ENCODE data around the gene ANXA2R.
"Not testable (repeated sequence)": the region's sequence is repeated elsewhere in the genome, so short reads cannot be mapped to it uniquely, and the experiment has no call there.

The ANXA2R gene

DNA sequence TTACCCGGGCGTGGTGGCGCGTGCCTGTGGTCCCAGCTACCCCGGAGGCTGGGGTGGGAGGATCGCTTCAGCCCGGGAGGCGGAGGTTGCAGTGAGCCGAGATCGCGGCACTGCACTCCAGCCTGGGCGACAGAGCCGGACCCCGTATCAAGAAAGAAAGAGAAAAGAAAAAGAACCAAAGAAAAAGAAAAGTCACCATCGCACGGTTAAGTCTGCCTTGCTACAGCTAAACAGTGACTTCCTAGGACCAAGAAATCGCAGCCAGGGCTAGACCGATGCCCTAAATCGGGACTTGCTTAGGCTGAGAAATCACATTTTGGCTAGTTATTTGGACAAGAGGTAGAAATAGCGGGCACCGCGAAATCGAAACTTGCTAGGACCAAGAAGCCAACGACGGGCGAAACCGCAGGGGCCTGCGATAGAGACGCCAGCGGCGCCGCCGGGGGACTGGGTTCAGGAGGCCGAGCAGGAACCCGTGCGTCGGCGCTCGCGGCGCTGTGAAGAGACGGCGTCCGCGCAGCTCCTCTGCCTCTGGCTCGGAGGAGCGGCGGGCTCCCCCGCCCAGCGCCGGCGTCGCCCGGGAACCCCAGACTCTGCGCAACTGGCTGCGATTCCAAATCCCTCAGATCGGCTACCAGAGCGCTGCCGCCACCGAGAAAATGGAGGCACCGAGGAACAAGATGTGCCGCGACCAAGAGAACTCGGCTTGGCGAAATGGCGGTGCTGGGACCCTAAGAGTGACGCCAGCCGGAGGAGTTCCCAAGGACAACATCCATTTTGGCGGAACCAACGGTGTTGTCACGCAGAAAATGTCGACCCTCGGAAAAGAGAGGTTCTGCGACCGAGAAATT lies 26.1 kb upstream of the ANXA2R start:
- in situ Hi-C loops (cut with HindIII; ENCODE audit: low sequenced_read_pairs): no loop called here
- TF ChIP-seq, protein P1, sequence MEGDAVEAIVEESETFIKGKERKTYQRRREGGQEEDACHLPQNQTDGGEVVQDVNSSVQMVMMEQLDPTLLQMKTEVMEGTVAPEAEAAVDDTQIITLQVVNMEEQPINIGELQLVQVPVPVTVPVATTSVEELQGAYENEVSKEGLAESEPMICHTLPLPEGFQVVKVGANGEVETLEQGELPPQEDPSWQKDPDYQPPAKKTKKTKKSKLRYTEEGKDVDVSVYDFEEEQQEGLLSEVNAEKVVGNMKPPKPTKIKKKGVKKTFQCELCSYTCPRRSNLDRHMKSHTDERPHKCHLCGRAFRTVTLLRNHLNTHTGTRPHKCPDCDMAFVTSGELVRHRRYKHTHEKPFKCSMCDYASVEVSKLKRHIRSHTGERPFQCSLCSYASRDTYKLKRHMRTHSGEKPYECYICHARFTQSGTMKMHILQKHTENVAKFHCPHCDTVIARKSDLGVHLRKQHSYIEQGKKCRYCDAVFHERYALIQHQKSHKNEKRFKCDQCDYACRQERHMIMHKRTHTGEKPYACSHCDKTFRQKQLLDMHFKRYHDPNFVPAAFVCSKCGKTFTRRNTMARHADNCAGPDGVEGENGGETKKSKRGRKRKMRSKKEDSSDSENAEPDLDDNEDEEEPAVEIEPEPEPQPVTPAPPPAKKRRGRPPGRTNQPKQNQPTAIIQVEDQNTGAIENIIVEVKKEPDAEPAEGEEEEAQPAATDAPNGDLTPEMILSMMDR (IDR thresholded peaks at IDR 0.05; ENCODE audit: low read depth, low read length): no peak
- peak; percentile 77 for DNase-seq (ENCODE audit: low read depth, low spot score)
- peak overlapping the region; percentile 86 for H3K4me3 ChIP-seq (ENCODE audit: low read depth, low read length)

DNA sequence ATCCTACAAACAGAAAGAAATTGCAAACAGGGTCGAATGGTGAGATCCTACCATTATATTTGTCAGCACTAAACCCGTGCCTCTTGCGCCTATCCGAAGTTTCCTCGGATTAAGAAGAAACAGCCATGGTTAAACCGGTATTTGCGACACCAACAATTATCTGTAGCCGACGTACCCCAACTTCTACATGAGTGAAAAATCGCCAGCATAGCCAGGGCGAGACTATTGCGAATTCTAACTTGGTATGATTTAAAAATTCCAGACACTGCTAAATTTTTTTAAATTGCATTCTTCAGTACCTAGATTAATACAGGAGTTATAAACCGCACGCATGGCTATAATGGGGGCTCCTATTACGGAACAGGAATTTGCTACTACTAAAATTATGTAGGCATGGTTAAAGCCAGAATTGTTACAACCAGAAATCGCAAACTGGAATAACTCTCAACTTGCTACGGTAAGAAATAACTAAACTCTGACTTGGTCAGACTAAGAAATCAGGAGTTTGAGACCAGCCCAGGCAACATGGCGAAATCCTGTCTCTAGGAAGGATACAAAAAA lies 25.3 kb upstream of the ANXA2R start:
- in situ Hi-C loops (cut with HindIII; ENCODE audit: low sequenced_read_pairs): no loop called here
- TF ChIP-seq, protein P1 (IDR thresholded peaks at IDR 0.05; ENCODE audit: low read depth, low read length): no peak
- H3K4me3 ChIP-seq (ENCODE audit: low read depth, low read length): peak overlapping the region; percentile 86
- DNase-seq (ENCODE audit: low read depth, low spot score): peak; percentile 69

DNA sequence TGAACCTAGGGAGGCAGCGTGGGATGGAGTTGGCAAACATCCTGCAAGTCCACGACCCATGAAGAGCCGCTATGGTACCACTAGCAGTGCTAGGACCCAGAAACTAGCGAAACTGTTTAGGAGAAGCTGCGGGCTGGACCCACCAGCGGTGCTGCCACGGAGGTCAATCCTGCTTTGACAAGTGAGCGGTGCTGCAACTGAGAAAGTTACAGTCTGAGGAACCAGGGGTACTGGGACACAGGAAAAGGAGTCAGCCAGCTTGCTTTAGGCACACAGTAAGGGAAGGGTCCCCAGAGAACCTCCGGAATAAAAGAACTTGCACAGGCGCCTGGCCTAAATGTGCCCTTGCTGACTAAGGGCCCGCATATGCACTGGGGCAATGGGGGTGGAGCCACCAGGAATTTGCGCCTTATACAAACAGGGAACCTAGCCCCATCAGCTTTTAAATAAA lies 23.6 kb upstream of the ANXA2R start:
- peak; percentile 60 for DNase-seq (ENCODE audit: low read depth, low spot score)
- in situ Hi-C loops (cut with HindIII; ENCODE audit: low sequenced_read_pairs): no loop called here
- peak overlapping the region; percentile 1 for H3K4me3 ChIP-seq (ENCODE audit: low read depth, low read length)
- TF ChIP-seq, protein P1 (IDR thresholded peaks at IDR 0.05; ENCODE audit: low read depth, low read length): no peak

DNA sequence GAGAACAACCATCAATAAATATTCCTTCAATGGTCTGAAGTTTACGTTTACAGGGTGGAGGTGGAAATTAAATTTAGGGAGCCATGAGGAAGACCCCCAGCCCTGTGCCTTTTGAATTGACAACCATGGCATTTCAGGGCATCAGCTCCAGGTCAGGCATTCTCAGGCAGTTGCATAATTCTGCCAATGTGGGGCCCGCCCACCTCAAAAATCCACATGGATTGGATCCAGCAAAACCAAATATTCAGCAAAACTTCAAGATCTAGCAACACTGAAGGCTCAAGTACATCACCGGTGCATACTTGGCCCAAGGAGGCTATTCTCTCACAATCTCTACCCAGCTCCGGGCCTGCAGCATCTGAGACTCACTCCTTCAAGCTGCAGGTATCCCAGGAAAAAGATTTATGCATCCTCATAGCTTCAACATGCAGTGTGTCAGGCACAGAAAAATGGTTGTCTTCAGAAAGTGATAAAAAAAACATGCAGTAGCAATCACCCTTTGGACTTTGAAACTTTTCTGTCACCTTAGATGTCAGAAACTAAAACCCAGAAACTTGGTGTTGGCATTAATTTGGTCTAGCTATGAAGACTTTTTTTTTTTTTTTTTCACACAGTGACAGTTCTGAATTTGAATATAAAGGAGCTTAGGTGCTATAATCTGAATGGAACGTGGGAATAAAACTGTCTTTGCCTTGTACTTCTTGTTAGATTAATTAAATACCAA lies 21.4 kb upstream of the ANXA2R start:
- in situ Hi-C loops (cut with HindIII; ENCODE audit: low sequenced_read_pairs): no loop called here
- no peak overlapping the region for H3K4me3 ChIP-seq (ENCODE audit: low read depth, low read length)
- DNase-seq (ENCODE audit: low read depth, low spot score): peak; percentile 52
- TF ChIP-seq, protein P1 (IDR thresholded peaks at IDR 0.05; ENCODE audit: low read depth, low read length): no peak

DNA sequence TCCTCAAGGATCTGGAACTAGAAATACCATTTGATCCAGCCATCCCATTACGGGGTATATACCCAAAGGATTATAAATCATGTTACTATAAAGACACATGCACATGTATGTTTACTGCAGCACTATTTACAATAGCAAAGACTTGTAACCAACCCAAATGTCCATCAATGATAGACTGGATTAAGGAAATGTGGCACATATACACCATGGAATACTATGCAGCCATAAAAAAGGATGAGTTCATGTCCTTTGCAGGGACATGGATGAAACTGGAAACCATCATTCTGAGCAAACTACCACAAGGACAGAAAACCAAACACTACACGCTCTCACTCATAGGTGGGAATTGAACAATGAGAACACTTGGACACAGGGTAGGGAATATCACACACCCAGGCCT lies 19.9 kb upstream of the ANXA2R start:
- DNase-seq (ENCODE audit: low read depth, low spot score); in situ Hi-C loops (cut with HindIII; ENCODE audit: low sequenced_read_pairs); H3K4me3 ChIP-seq (ENCODE audit: low read depth, low read length): not testable (repeated sequence)

DNA sequence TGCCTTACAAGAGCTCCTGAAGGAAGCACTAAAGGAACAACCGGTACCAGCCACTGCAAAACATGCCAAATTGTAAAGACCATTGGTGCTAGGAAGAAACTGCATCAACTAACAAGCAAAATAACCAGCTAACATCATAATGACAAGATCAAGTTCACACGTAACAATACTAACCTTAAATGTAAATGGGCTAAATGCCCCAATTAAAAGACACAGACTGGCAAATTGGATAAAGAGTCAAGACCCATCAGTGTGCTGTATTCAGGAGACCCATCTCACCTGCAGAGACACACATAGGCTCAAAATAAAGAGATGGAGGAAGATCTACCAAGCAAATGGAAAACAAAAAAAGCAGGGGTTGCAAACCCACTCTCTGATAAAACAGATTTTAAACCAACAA lies 15.0 kb upstream of the ANXA2R start:
- in situ Hi-C loops (cut with HindIII; ENCODE audit: low sequenced_read_pairs); DNase-seq (ENCODE audit: low read depth, low spot score); H3K4me3 ChIP-seq (ENCODE audit: low read depth, low read length): not testable (repeated sequence)

DNA sequence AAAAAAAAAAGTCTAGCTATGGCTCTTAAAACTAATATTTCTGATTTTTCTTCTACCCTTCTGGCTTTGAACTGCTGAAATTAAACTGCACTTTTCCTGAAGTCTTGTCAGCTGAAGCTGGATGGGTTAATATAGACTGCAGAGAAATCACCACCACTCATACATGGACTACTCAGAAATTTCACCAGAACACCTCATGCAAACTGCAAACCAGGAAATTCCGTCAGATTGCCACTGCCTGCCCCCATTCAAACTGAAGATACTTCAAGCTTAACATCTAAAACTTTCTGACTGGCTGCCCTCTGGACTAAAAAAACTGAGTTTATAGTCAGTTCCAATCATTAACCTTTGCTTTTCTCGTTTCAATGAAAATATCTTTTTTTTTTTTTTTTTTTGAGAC lies 11.6 kb upstream of the ANXA2R start:
- in situ Hi-C loops (cut with HindIII; ENCODE audit: low sequenced_read_pairs): no loop called here
- H3K4me3 ChIP-seq (ENCODE audit: low read depth, low read length): no peak overlapping the region
- TF ChIP-seq, protein P1 (IDR thresholded peaks at IDR 0.05; ENCODE audit: low read depth, low read length): no peak
- DNase-seq (ENCODE audit: low read depth, low spot score): no peak

Data from astrocyte of the spinal cord (primary cell).